Lung (tissue), 12 donors: ENCODE results near the gene UBA6. TPM values are rescaled to one million over a fixed set of nuclear protein-coding genes. Genes with fewer than 3 reads are reported as not detected.

Experiments used
- ATAC-seq: fragments of 200-7000 bp; cut with Tn5 transposase; one replicate; pipeline ENCODE4 v1.9.1; 2020; ENCODE audit warnings: moderate number of reproducible peaks; ENCODE audit not compliant: insufficient read depth, low FRiP score
- DNase-seq, 3 donors: peaks; one replicate each; pipeline ENCODE4 v3.0.0-alpha.2; 2013 to 2017
- H3K27ac ChIP-seq, 2 donors: one replicate each; pipeline ENCODE4 v1.5.1; 2013; ENCODE audit warnings: mild to moderate bottlenecking in 2 of 2, moderate library complexity in 2 of 2, control low read depth in 1 of 2, inconsistent platforms in 1 of 2, low read depth in 1 of 2, low read length in 1 of 2
- H3K27me3 ChIP-seq, 3 donors: one replicate each; pipeline ENCODE4 v1.5.1; 2013; ENCODE audit warnings: low read length in 2 of 3; ENCODE audit not compliant: control insufficient read depth in 3 of 3, insufficient read depth in 3 of 3
- H3K36me3 ChIP-seq, 4 donors: one replicate each; pipeline ENCODE4 v1.5.1; 2013; ENCODE audit warnings: low read length in 4 of 4, mild to moderate bottlenecking in 1 of 4, moderate library complexity in 1 of 4; ENCODE audit not compliant: control insufficient read depth in 4 of 4, insufficient read depth in 4 of 4
- H3K4me1 ChIP-seq, 5 donors: one replicate each; pipeline ENCODE4 v1.5.1; 2013; ENCODE audit warnings: low read length in 5 of 5, mild to moderate bottlenecking in 2 of 5, moderate library complexity in 1 of 5; ENCODE audit not compliant: control insufficient read depth in 5 of 5, insufficient read depth in 5 of 5
- H3K4me3 ChIP-seq: one replicate; pipeline ENCODE4 v1.5.1; 2013; ENCODE audit warnings: mild to moderate bottlenecking, control low read depth, moderate library complexity
- H3K9ac ChIP-seq, 2 donors: one replicate each; pipeline ENCODE4 v1.5.1; 2013; ENCODE audit warnings: low read length in 2 of 2, control low read depth in 1 of 2; ENCODE audit not compliant: insufficient read depth in 1 of 2
- H3K9me3 ChIP-seq, 4 donors: one replicate each; pipeline ENCODE4 v1.5.1; 2013; ENCODE audit warnings: low read length in 3 of 4, mild to moderate bottlenecking in 1 of 4, moderate library complexity in 1 of 4; ENCODE audit not compliant: control insufficient read depth in 4 of 4, insufficient read depth in 3 of 4
- CTCF ChIP-seq: IDR thresholded peaks from 2 replicates; pipeline ENCODE4 v1.5.1; 2012; ENCODE audit warnings: mild to moderate bottlenecking; ENCODE audit errors: control extremely low read depth, extremely low read depth
- WGBS, 2 donors: extraction: QIAGEN DNeasy Blood & Tissue Kit; methylation state at CpG; one replicate each; pipeline ENCODE4 v1.1.7; 2013; 5-methylcytosine and 5-hydroxymethylcytosine counted together
- polyA plus RNA-seq, 2 donors: library from polyadenylated mRNA; stranded (reverse); fragments of 200-250 nt; gene quantifications; one replicate each; pipeline ENCODE4 v1.2.1, GENCODE V29; 2013
- total RNA-seq, 2 donors: library from RNA; depleted of rRNA in 1 of 2; stranded (reverse); fragments of >200 nt in 1 of 2; gene quantifications; one replicate each; pipeline ENCODE4 v1.2.1, GENCODE V29; 2014 to 2021
- donor health status: control.
- donor health status: control.
- donor health status: Bipolar disorder and iron deficiency.
- donor health status: healthy.
- donor health status: DM: yes; HTN: yes; CAD: no.

Gene UBA6
- total and polyA plus RNA-seq, 4 donors: 6.4 to 67.0 (median 28.0) TPM

- DNase-seq (no peak), ATAC-seq (no peak)
- WGBS, 2 donors: 57 to 68% methylated on average over 3 of the region's 3 CpGs
- H3K27ac ChIP-seq: no peak overlapping the region
- peaks cover 2 to 19% (median 9%) of the 10 kb centered on the region in 4 donors for H3K36me3 ChIP-seq
- no peak overlapping the region for H3K4me3 ChIP-seq
- H3K27me3 ChIP-seq: no peaks in the 10 kb centered on the region
- H3K9me3 ChIP-seq: no peaks in the 10 kb centered on the region
- no peak for TF ChIP-seq CTCF
- H3K9ac ChIP-seq: no peak overlapping the region
- no peaks in the 10 kb centered on the region for H3K4me1 ChIP-seq
Observed at GRCh38 chr4:67632492-67632891, 68.5 kb downstream of the UBA6 start.

GRCh38 chr4:67624939-67625338 lies 76.0 kb downstream of the UBA6 start:
- no peak for DNase-seq
- H3K4me3 ChIP-seq: no peak overlapping the region
- no peak for TF ChIP-seq CTCF
- no peaks in the 10 kb centered on the region for H3K9me3 ChIP-seq
- H3K27ac ChIP-seq: no peak overlapping the region
- H3K9ac ChIP-seq: no peak overlapping the region
- H3K27me3 ChIP-seq: no peaks in the 10 kb centered on the region
- peaks cover 11 to 36% (median 20%) of the 10 kb centered on the region in 4 donors for H3K36me3 ChIP-seq
- H3K4me1 ChIP-seq: no peaks in the 10 kb centered on the region
- ATAC-seq: no peak
- 83 to 84% methylated on average over 3 of the region's 3 CpGs for WGBS, 2 donors

GRCh38 chr4:67616478-67616877 lies 84.5 kb downstream of the UBA6 start:
- Histone ChIP-seq H3K9me3 (no peaks in the 10 kb centered on the region), H3K4me1 (no peaks in the 10 kb centered on the region), H3K27me3 (no peaks in the 10 kb centered on the region), H3K4me3 (no peak overlapping the region), H3K9ac (no peak overlapping the region), H3K36me3 (peaks cover 5 to 16% (median 12%) of the 10 kb centered on the region in 4 donors), H3K27ac (no peak overlapping the region)
- no peak for ATAC-seq
- DNase-seq: no peak
- TF ChIP-seq CTCF: no peak
- WGBS, 2 donors: 92 to 100% methylated on average over 1 of the region's 1 CpG

- no peak for ATAC-seq
- Histone ChIP-seq H3K27me3 (no peaks in the 10 kb centered on the region), H3K9me3 (no peaks in the 10 kb centered on the region), H3K4me3 (no peak overlapping the region), H3K4me1 (no peaks in the 10 kb centered on the region), H3K36me3 (peaks cover 3 to 10% (median 6%) of the 10 kb centered on the region in 4 donors), H3K27ac (no peak overlapping the region), H3K9ac (no peak overlapping the region)
- 90 to 96% methylated on average over 5 of the region's 5 CpGs for WGBS, 2 donors
- no peak for TF ChIP-seq CTCF
- DNase-seq: no peak
Observed at GRCh38 chr4:67615119-67615518, 85.8 kb downstream of the UBA6 start.
